A549 (cell line): ENCODE measurements around the gene CUX1.

ENCODE experiments used
- BHLHE40 ChIP-seq: IDR thresholded peaks from 2 replicates; pipeline ENCODE4 v1.6.1; 2012; ENCODE audit warnings: low read depth, low read length, inconsistent platforms
- CBX2 ChIP-seq: fragments of 200-600 bp; sonication (generic); IDR thresholded peaks from 2 replicates; pipeline ENCODE4 v1.6.1; 2016; ENCODE audit warnings: low read depth, mild to moderate bottlenecking, borderline replicate concordance
- CTCF ChIP-seq: fragments of >200 bp; sonication (Bioruptor Twin); formaldehyde crosslinking; IDR thresholded peaks from 3 replicates; pipeline ENCODE4 v1.5.1; 2016
- EHMT2 ChIP-seq: fragments of 200-600 bp; sonication (generic); IDR thresholded peaks from 2 replicates; pipeline ENCODE4 v1.6.1; 2016; ENCODE audit warnings: antibody characterized with exemption, low read depth, mild to moderate bottlenecking, moderate library complexity
- ELK1 ChIP-seq: fragments of 150-350 bp; IDR thresholded peaks from 2 replicates; pipeline ENCODE4 v1.6.1; 2014; ENCODE audit warnings: low read depth, mild to moderate bottlenecking, low read length
- EP300 ChIP-seq, 2 experiments: fragments of >200 bp; sonication (Bioruptor Twin); formaldehyde crosslinking; IDR thresholded peaks; 2 replicates in 1 of 2; 3 replicates in 1 of 2; pipeline ENCODE4 v1.6.1; 2016 to 2017
- KDM5A ChIP-seq: fragments of 200-600 bp; sonication (generic); IDR thresholded peaks from 2 replicates; pipeline ENCODE4 v1.6.1; 2016; ENCODE audit warnings: antibody characterized with exemption, mild to moderate bottlenecking
- MAX ChIP-seq: IDR thresholded peaks from 2 replicates; pipeline ENCODE4 v1.6.1; 2012
- NR3C1 ChIP-seq: fragments of >200 bp; sonication (Bioruptor Twin); formaldehyde crosslinking; IDR thresholded peaks from 3 replicates; pipeline ENCODE4 v1.6.1; 2017
- POLR2A ChIP-seq: IDR thresholded peaks from 2 replicates; pipeline ENCODE4 v1.6.1; 2012; ENCODE audit warnings: mild to moderate bottlenecking, low read length
- RCOR1 ChIP-seq: fragments of 150-350 bp; IDR thresholded peaks from 2 replicates; pipeline ENCODE4 v1.6.1; 2014; ENCODE audit warnings: antibody characterized with exemption, low read length, low read depth
- REST ChIP-seq: fragments of 200-600 bp; sonication (generic); IDR thresholded peaks from 2 replicates; pipeline ENCODE4 v1.6.1; 2016; ENCODE audit warnings: antibody characterized with exemption, mild to moderate bottlenecking, moderate library complexity
- RNF2 ChIP-seq: fragments of 200-600 bp; sonication (generic); IDR thresholded peaks from 2 replicates; pipeline ENCODE4 v1.6.1; 2016; ENCODE audit warnings: low read depth, mild to moderate bottlenecking, antibody characterized with exemption, moderate library complexity, borderline replicate concordance
- TP53 ChIP-seq: fragments of 250-450 bp; sonication (Bioruptor Pico); IDR thresholded peaks from 2 replicates; pipeline ENCODE4 v1.5.0; 2021; ENCODE audit warnings: mild to moderate bottlenecking, moderate library complexity

GRCh38 chr7:101871351-101871750 lies 53.9 kb downstream of the CUX1 start:
- no peak for TF ChIP-seq RNF2
- no peak for TF ChIP-seq CBX2
- no peak for TF ChIP-seq CTCF
- no peak for TF ChIP-seq RCOR1
- no peak for TF ChIP-seq REST
- TF ChIP-seq ELK1, result no peak
- TF ChIP-seq POLR2A, result no peak
- no peak for TF ChIP-seq MAX
- no peak for TF ChIP-seq KDM5A
- TF ChIP-seq EHMT2, result no peak
- TF ChIP-seq TP53 (CRISPR knock-in tag), result no peak
- TF ChIP-seq EP300 (IDR thresholded peaks at IDR 0.05), result no peak
- TF ChIP-seq NR3C1, result no peak
- TF ChIP-seq BHLHE40, result no peak
